HG03442 (cell line): ENCODE results near the gene PTK6.
"Not testable (repeated sequence)": the region's sequence is repeated elsewhere in the genome, so short reads cannot be mapped to it uniquely, and the experiment has no call there.

ENCODE experiments used
- ATAC-seq: cut with Tn5 transposase; IDR thresholded peaks from one replicate; pipeline ENCODE4 v1.9.1; 2021; ENCODE audit warnings: mild to moderate bottlenecking, moderate library complexity; ENCODE audit not compliant: unreplicated experiment

The PTK6 gene

DNA sequence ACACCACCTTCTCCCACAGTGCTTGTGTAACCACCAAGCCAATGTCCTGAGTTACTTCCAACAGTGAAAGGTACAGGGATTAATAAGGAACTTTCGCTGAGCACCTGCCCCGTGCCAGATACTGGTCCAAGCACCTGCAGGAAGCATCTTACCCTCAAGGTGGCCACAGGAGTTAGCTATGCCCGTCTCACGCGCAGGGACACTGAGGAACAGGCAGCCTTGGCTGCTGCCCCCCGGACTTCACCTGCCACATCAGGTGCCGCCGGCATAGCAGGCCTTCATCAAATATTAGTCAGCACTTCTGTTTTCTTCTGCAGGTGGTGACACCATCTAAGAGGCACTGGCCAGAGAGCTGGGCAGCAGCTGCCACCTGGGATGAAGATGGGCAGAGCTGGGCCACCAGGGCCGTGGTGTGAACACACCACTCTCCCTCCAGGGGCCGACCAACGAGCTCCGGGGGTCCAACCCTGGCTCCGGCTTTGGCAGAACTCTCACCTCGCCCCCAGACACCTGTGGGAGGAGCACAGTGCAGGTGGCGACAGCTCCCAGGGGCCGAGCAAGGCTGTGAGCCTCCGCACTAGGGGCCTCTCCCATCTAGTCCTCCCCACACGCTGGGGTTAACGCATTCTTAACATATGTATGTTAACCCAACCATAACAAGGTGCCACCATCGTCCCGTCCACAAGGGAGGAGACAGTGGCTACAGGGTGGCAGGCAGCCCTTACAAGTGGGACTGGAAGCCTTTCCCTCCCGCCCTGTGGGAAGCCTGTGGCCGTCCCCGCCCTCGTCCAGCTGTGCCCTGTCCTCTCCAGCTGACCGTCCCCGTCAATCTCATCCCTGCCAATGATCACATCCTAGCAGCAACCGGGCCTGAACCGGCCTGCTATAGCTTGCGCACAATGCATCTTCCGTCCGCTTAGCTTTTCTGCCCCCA lies 19.5 kb downstream of the PTK6 start:
- no peak for ATAC-seq

DNA sequence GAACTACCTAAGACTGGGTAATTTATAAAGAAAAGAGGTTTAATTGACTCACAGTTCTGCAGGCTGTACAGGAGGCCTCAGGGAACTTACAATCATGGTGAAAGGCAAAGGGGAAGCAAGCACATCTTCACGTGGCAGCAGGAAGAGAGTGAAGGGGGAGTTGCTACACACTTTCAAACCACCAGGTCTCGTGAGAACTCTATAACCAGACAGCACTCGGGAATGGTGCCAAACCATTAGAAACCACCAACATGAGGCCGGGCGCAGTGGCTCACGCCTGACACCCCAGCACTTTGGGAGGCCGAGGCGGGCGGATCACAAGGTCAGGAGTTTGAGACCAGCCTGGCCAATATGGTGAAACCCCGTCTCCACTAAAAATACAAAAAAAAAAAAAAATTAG lies 22.7 kb downstream of the PTK6 start:
- not testable (repeated sequence) for ATAC-seq

DNA sequence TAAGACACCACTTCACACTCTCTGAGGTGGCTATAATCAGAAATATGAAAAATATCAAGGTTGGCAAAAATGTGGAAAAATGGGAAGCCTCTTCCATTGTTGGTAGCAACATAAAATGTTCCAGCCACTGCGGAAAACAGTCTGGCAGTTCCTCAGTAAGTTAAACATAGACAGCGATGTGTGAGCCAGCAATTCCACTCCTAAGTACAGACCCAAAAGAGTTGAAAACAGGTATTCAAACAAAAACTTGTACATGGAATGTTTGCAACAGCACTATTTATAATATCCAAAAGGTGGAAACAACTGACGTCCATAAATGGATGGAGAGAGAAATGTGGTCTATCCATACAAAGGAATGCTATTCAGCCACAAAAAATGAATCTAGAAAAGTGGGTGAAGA lies 24.0 kb downstream of the PTK6 start:
- no peak for ATAC-seq

DNA sequence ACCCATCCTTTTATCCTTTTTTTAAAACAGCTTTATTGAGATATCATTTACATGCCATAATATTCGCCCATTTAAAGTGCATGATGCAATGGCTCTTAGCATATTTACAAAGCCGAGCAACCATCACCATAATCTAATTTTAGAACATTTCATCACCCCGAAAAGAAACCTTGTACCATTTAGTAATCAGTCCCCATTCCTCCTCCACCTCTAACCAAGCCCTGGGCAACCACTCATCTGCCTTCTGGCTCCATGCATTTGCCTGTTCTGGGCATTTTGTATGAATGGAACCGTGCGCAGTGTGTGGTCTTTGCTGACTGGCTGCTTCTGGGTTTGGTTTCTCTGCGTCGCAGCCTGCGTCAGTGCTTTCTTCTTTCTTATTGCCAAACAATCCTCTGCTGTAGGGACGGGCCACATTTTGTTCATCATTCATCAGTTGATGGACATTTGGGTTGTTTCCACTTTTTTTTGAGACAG lies 28.1 kb downstream of the PTK6 start:
- no peak for ATAC-seq

DNA sequence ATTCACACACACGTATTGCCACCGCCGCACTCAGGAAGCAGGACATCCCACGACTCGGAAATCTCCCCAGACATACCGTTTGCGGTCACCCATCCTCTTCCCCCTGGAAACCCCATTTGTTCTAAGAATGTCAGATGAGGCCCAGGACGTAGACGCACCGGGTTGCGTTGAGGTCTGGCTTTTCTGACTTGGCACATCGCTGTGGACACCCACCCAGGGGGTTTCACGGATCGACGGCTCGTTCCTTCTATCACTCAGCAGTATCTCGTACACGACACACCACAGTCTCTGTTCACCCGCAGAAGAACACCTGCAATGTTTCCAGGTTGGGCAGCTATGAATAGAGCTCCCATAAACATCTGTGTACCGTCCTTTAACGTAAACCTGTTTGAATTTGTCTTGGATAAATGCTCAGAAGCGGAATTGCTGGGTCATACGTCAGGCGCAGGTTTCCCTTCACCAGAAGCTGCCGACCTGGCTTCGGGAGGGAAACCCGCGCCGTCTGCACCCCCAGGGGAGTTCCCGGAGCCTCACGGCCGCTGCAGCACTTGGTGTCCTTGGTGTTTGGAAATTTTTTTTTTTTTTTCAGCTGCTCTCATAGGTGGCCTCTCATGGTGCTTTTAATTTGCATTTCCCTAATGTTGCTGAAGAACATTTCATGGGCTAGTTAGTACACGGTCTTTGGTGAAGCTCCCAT lies 29.0 kb downstream of the PTK6 start:
- no peak for ATAC-seq

DNA sequence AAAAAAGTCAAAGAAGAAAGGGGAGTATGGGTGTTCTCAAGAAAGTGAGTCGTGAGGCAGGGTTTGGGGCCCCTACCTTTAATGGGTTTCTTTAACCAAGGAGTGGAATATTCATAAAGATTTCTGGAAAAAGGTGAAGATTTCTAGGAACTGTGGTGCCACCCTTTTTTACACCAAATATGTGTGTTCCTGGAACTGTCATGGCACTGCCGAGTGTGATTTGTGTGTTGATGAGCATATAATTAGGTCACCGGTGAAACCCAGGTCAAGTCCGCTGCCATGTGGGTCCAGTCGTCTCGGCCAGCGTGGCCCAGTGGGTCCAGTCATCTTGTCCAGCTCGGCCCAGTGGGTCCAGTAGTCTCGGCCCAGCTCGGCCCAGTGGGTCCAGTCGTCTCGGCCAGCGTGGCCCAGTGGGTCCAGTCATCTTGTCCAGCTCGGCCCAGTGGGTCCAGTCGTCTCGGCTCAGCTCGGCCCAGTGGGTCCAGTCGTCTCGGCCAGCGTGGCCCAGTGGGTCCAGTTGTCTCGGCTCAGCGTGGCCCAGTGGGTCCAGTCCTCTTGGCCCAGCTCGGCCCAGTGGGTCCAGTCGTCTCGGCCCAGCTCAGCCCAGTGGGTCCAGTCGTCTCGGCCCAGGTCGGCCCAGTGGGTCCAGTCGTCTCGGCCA lies 30.0 kb downstream of the PTK6 start:
- no peak for ATAC-seq

DNA sequence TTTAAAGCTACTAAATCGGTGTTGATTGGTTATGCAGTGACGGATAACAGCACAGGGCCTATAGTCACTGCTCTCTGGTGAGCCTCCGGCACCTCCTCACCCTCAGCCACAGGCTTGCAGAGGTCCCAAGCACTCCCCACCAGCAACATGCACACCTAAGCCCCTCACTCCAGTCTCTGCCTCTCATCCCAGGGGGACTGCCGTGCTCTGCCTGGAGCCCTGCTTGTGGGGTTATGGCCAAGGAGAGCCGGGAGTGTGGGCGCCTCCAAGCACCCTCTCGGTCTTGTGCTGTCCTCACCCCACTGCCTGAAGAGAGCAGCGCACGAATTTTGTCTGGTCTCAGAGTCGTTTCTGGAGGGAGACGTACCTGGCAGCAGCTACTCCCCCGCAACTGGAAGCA lies 31.5 kb downstream of the PTK6 start:
- ATAC-seq, result no peak

DNA sequence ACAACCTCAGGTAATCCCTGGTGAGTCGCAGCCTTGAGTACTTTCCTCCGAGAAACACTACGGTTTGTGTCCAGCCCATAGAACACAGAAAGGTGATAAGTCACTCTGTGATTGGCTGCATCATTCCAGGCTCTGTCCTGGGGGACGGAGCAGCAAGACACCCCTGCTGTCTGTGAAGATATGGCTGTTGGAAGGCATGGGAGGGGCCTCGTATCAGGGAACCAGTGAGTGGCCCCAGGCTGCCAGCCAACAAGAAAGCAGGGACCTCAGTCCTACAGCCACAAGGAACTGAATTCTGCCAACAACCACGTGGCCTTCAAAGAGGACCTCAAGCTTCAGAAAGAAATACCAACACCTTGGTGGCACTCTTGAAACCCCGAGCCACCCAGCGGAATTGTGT lies 31.9 kb downstream of the PTK6 start:
- ATAC-seq, result no peak

DNA sequence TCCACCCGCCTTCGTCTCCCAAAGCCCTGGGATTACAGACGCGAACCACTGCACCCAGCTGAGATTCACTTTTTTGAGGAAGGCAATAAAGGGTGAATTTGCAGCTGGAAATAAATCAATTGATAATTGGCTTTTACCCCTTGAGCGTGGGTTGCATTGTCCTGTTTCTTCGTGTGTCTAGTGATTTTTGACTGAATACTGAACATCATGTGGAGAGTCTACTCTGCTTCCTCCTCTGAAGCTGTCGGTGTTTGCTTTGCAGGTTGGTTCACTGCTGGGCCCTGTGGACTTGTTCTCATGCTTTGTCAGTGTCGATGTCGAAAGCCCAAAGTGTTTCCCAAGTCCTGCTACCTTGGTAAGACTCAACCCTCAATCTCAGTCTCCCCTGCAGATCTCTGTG lies 32.5 kb downstream of the PTK6 start:
- no peak for ATAC-seq

DNA sequence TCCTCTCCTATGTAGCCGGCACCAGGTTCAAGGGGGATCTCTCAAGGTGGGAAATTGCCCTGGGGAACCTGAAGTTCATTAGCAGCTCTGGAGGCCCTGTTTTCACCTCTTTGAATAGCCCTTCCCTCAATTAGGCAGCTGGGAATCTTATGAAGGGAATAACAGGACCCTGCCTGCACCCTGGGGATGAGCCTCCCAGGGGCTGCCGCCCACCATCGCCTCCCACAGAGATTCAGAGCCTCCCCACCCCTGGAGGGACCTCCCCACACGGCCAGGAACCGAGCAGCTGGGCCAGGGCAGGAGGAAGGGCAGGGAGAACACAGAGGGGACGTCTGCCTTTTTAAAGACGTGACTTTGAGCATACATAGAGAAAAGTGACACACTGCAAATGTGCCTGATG lies 33.7 kb downstream of the PTK6 start:
- no peak for ATAC-seq

DNA sequence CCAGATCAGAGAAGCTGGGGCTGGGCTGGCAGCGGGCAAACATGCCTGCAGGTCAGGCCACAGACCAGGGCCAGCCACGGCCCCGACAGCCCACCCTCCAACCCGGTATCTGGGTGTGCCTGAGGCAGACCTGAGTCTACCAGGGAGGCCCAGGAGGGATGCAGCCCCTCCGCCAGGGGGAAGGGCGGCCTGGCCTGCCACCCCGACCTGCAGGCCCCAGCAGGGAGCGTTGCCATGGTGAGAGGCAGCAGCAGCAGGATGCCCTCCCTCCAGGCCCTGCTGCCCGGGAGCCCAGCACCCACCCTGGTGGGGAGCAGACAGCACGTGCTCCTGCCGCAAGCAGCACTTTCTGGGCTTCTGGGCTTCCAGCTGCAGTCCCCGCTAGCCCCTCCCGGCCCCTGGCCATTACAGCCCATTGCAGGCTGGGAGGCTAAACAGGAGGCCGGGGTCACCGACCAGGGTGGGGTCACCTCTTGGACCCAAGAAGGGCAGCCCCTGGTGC lies 34.5 kb downstream of the PTK6 start:
- ATAC-seq, result no peak

DNA sequence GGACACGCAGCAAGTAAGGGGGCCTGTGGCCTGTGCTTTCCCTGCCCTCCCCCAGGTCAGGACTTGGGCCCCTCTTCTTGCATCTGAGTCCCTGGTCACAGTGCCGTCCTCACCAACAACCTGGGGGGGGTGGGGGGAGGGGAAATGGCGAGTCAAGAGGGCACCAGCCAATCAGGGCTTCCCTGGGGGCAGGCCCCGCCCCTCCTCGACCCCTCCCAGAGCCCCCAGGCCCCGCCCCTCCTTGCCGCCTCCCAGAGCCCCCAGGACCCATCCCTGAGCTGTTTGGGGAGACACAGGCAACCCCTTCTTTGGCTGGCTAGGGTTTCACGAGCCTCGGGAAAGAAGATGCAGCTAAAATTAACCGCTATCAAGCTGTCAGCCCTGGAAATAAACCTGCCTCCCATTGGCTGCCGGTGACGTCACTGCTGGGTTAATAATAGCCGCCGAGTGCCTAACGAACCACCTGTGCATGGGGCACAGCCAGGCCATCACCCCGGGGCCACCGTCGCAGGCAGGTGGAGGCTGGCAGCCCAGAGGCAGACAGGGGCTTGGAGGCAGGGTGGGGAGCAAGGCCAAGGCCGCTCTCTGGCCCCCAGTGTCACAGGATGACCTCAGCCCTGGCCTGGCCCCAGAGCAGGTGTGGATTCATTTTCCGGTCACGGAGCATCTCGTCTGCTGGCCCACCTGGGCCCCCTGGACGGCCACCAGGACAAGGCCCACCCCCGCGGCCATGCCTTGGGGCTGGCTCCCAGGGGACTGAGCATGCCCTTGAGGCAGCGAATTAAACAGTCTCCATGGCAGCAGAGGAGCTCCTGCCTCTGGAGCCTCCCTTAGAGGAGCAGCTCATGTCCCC lies 35.1 kb downstream of the PTK6 start:
- no peak for ATAC-seq

DNA sequence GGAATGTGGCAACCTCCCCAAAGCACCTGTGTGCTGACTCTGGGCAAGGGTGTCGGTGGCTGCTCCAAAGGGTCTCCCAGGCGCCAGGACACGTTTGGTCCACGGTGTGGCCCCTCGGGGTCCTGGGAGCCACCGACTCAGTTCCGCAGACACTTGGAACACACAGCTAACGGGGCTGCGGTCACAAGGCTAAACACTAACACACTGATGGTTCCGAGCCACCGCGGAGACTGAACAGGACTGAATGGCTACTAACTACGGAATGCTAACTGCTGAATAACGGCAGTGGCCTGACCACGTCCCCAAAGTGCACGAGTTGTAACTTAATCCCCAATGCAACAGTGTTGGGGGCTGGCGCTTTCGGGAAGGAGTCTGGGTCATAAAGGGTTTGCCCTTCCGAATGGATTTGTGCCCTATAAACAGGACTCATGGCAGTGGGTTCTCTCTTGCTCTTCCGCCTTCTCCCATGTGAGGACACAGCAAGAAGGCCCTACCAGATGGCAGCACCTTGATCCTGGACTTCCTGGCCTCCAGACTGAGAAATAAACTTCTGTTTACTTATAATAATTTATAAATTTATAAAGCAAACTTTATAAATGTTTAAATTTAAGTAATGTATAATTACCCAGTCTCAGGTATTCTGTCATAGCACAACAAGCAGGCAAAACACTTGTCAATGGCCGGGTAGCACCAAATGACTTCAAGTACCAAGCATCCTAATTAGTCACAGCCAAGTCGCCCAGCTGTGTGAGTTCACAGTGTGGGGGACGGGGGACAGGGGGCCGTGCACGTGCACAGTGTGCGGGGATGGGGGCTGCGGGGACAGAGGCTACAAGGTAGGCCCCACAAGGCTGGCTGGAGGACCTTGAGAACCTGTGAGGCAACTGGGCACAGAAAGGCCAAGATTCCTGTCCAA lies 36.0 kb downstream of the PTK6 start:
- ATAC-seq, result no peak

DNA sequence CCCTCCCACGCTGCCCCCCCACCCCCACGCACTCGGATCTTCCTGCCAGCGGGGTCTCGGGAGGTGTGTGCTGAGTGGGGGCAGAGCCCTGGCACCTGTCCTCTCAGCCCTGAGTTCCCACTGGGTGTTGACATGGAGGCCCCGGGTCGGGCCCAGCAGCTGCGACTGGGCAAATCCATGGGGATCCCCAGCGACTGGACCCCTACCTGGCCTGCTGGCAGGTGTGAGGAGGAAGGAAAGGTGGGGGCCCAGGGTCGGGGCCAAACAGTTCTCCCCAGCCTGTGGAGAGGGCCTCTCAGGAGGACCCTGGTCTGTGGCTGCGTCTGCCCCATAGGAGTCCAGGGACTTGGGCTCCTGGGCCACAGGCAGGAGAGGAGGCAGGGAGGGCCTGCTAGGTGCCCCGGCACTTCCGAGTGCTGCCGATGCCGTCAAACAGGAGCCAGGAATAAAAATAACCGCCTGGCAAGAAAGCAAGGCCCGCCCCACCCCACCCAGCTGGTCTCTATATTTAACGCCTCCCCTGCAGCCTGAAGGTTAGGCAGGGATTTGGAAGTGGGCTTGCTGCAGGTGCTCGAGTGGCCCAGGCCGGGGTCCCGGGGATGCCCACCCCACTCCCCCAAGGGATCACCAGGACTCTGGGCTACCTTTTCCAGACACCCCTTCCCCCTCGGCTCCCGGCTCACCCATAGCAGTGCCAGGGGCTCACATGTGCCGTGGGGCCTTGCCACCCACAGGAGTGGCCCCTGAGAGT lies 36.9 kb downstream of the PTK6 start:
- no peak for ATAC-seq

DNA sequence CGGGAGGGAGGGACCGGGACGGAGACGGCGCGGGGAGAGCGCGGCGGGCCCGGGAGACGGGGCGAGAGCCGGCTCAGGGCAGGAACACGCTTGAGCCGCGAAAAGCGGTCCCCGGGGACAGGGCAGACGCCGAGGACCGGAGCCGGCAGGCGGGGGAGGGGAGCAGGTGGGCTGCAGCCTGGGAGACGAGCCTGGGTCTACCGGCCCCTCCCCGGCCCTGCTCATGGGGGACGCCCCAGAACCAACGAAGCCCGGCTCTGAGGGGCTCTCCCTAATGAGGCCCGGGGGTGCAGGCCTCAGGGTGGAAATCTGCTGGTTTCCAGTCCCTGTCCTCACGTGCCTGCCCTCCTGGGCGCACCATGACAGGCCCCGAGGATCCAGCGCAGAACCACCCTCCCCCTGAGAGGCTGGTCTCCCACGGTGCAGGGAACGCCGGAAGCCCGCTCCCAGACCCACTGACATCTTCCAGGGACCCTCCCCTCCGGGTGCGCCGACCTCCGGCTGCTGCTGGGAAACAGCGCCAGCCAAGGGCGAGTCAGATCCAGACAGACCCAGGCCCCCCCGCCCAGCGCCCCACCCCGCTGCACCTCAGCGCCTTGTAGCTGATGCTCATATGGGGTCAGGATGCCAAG lies 37.7 kb downstream of the PTK6 start:
- no peak for ATAC-seq

DNA sequence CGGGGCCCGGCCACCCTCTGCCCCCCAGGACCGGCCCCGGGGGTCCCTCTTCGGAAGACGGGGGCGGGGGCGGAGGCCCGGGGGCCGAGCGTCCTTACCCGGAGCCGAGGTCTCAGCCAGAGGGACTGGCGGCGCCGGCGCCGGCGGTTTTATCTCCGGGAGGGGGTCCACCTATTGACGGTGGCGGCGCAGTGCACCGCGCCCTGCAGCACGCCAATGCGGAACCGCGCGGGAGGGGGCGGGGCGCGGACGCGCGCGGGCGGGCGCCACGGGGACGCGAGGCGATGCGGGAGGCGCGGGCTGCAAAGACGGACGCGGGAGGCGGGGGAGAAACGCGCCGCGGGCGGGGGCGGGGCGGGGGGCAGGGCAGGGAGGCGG lies 38.2 kb downstream of the PTK6 start, which contains the start of gene EEF1A2:
Gene EEF1A2 (minus strand): TSS at position 124 of the 378 bp plus-strand sequence. CDS start 1,320 bp downstream, outside the sequence.
- ATAC-seq, result no peak

DNA sequence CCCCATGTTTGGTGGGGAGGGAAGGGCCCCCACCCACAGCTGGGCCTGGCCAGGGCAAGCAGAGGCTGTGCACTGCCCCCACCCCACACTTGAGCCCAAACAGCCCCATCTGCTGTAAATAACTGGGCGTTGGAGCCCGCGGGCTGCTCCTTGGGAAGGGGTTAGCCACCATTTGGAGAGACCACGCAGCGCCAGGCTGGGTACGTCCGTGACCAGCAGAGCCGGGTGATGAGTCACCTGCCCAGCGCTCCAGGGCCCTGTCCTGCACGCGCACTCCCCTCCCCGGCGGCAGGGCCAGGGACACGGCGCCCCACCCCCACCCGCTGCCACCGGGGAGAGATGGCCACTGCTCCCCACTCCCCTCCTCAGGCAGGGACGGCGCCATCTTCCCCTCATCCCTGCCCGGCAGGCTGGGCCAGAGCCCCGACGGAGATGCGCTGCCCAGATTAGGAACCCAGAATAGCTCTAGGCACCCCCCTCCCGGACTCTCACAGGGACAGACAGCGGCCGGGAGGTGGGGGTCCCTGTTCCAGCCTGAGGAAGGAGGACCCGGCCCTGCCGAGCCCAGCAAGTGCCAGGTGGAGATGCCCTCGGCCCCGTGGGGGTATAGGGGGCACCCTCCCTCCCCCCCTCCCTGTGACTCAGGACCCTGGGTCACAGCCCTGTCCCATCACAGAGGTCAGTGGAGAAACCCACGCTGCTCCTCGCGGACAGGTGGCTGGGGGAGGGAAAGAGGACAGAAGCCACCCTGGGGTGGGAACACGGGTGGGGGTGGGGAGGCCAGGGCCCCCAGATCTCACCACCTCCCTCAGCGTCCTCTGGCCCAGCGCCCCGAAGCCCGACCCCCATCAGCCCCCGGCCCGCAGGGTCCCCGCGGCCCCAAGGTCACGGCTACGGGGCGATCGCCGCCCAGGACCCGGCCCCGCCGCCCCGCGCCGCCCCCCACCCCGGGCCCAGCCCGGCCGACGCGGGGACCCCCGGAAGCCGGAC lies 38.9 kb downstream of the PTK6 start:
- ATAC-seq, result no peak
